ENCODE data around the gene TRIM13. TPM values are rescaled to one million over a fixed set of nuclear protein-coding genes. Genes with fewer than 3 reads are reported as not detected.

Gene TRIM13
- total RNA-seq, 1 experiment from 2014 or later = 13.4 TPM

GRCh38 chr13:49993111-49993510, 3.7 kb upstream of the TRIM13 start:
- no peaks in the 10 kb centered on the region for H3K27me3 ChIP-seq (ENCODE audit: insufficient read depth, low read depth)
- peaks cover 11% of the 10 kb centered on the region; the same call in 1 of the 2 replicates for H3F3A ChIP-seq (ENCODE audit: insufficient read depth, low read depth)
- no peak for DNase-seq
- no peaks in the 10 kb centered on the region for H4K20me1 ChIP-seq (ENCODE audit: insufficient read depth)
- H3K9me3 ChIP-seq (ENCODE audit: insufficient read depth, low read depth) = no peaks in the 10 kb centered on the region
- TF ChIP-seq EZH2 (IDR thresholded peaks at IDR 0.05; ENCODE audit: low read depth) = no peak
- intact Hi-C loops (cut with micrococcal nuclease; ENCODE audit: unreplicated experiment) = loop anchor here (10.0 kb wide), 1 partner anchor 138 kb away; no protein-coding TSS in a partner anchor
- H3K4me3 ChIP-seq = no peak overlapping the region
- peaks cover 15% of the 10 kb centered on the region for H3K4me1 ChIP-seq (replicated peaks; ENCODE audit: insufficient read depth)
- no peak overlapping the region for H3K27ac ChIP-seq
- ChIA-PET POLR2A (ENCODE audit: unreplicated experiment) (no interaction called here), CTCF (no interaction called here)
- no peak overlapping the region for H3K4me2 ChIP-seq
- no peak overlapping the region for H2AFZ ChIP-seq
- H3K36me3 ChIP-seq (ENCODE audit: low read depth) = no peaks in the 10 kb centered on the region
- H3K79me2 ChIP-seq (ENCODE audit: low read depth) = peaks cover 8% of the 10 kb centered on the region
- BruUV-seq (replicated peaks) = no TSS peak
- H3K9me2 ChIP-seq (ENCODE audit: insufficient read depth) = no peaks in the 10 kb centered on the region

DNA sequence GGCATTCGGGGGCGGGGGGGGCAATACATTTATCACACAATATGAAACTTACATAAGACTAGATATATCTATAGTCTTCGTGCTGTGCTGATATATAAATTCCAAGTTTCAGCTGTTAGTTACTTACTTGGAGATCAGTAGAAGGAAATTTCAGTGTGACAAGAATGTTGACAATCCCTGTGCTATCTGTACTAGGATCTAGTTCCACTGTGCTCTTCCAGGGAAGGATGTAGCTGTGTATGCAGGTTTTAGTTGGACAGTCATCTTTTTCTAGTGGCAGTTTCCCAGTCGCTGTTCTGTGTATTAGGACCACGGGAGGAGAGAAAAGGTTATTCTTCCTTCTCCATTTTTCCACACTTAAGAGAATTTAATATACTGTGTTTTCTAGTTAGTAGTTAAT, 3.2 kb upstream of the TRIM13 start:
- H3K4me2 ChIP-seq = no peak overlapping the region
- TF ChIP-seq EZH2 (IDR thresholded peaks at IDR 0.05; ENCODE audit: low read depth) (no peak), CTCF (conservative IDR thresholded peaks at IDR 0.05) (no peak)
- no peak overlapping the region for H3K27ac ChIP-seq
- intact Hi-C loops (cut with micrococcal nuclease; ENCODE audit: unreplicated experiment) = loop anchor here (10.0 kb wide), 1 partner anchor 139 kb away; no protein-coding TSS in a partner anchor
- H4K20me1 ChIP-seq (ENCODE audit: insufficient read depth) = no peaks in the 10 kb centered on the region
- H3K9me2 ChIP-seq (ENCODE audit: insufficient read depth) = no peaks in the 10 kb centered on the region
- BruUV-seq (replicated peaks) = no TSS peak
- H3K36me3 ChIP-seq (ENCODE audit: low read depth) = no peaks in the 10 kb centered on the region
- CTCF ChIA-PET = no interaction called here
- peaks cover 21% of the 10 kb centered on the region for H3K4me1 ChIP-seq (replicated peaks; ENCODE audit: insufficient read depth)
- no peak overlapping the region for H3K4me3 ChIP-seq
- H3K79me2 ChIP-seq (ENCODE audit: low read depth) = peaks cover 13% of the 10 kb centered on the region
- no peak for DNase-seq
- no peaks in the 10 kb centered on the region for H3K27me3 ChIP-seq (ENCODE audit: insufficient read depth, low read depth)
- H3K9me3 ChIP-seq (ENCODE audit: insufficient read depth, low read depth) = no peaks in the 10 kb centered on the region
- peaks cover 11% of the 10 kb centered on the region; the same call in 1 of the 2 replicates for H3F3A ChIP-seq (ENCODE audit: insufficient read depth, low read depth)
- no peak overlapping the region for H2AFZ ChIP-seq
- POLR2A ChIA-PET (ENCODE audit: unreplicated experiment) = no interaction called here

GRCh38 chr13:49995625-49996101, 1.2 kb upstream of the TRIM13 start:
- H3K36me3 ChIP-seq (ENCODE audit: low read depth) = peaks cover 11% of the 10 kb centered on the region; the same call in 1 of the 2 replicates
- TSS peak; percentile 68 for BruUV-seq (replicated peaks)
- H3K27ac ChIP-seq = no peak overlapping the region
- H2AFZ ChIP-seq = peak overlapping the region; percentile 92
- TF ChIP-seq EZH2 (IDR thresholded peaks at IDR 0.05; ENCODE audit: low read depth) = no peak
- no peak for TF ChIP-seq CTCF (conservative IDR thresholded peaks at IDR 0.05)
- H3K9me3 ChIP-seq (ENCODE audit: insufficient read depth, low read depth) = no peaks in the 10 kb centered on the region
- POLR2A ChIA-PET (ENCODE audit: unreplicated experiment) = no interaction called here
- no peaks in the 10 kb centered on the region for H4K20me1 ChIP-seq (ENCODE audit: insufficient read depth)
- DNase-seq = no peak
- H3K4me2 ChIP-seq = peak overlapping the region; percentile 61
- peaks cover 28% of the 10 kb centered on the region for H3K79me2 ChIP-seq (ENCODE audit: low read depth)
- H3K9me2 ChIP-seq (ENCODE audit: insufficient read depth) = no peaks in the 10 kb centered on the region
- peaks cover 18% of the 10 kb centered on the region for H3K4me1 ChIP-seq (replicated peaks; ENCODE audit: insufficient read depth)
- H3K27me3 ChIP-seq (ENCODE audit: insufficient read depth, low read depth) = no peaks in the 10 kb centered on the region
- peaks cover 8% of the 10 kb centered on the region; the same call in 1 of the 2 replicates for H3F3A ChIP-seq (ENCODE audit: insufficient read depth, low read depth)
- intact Hi-C loops (cut with micrococcal nuclease; ENCODE audit: unreplicated experiment) = loop anchor here (2.0 to 10.0 kb wide), 7 partner anchors 59 to 917 kb away; partner anchors contain the start of gene SPRYD7
- H3K4me3 ChIP-seq = peak overlapping the region; percentile 98; the same call in 1 of the 2 replicates
- CTCF ChIA-PET = interaction anchor here (0.6 kb wide), 1 partner anchor 530 kb away, joined by 5 read pairs; no protein-coding TSS in a partner anchor

All from PC-9 (cell line).